HL-60/S4 treated with retinoic acid at 250 ng/mL for 4 days and 3 days (cell line): ENCODE results near the gene SUSD4.
"Not testable (repeated sequence)": the region's sequence is repeated elsewhere in the genome, so short reads cannot be mapped to it uniquely, and the experiment has no call there.

Experiments used
- in situ Hi-C: fragments of 300-500 bp; cut with MboI; formaldehyde crosslinking; loops from 2 replicates; pipeline ENCODE4 v1.7.0; 2022; ENCODE audit warnings: low sequenced_read_pairs

Gene SUSD4

GRCh38 chr1:223297800-223298199 is 66.2 kb downstream of the SUSD4 start:
- in situ Hi-C loops = no loop called here

- in situ Hi-C loops = no loop called here
Measured at GRCh38 chr1:223291796-223292195, 72.2 kb downstream of the SUSD4 start.

GRCh38 chr1:223290397-223290796 is 73.6 kb downstream of the SUSD4 start:
- in situ Hi-C loops = no loop called here

- in situ Hi-C loops = no loop called here
Measured at GRCh38 chr1:223289621-223290020, 74.4 kb downstream of the SUSD4 start.

- in situ Hi-C loops = no loop called here
Measured at GRCh38 chr1:223288826-223289225, 75.2 kb downstream of the SUSD4 start.

- in situ Hi-C loops = no loop called here
Measured at GRCh38 chr1:223285452-223285851, 78.5 kb downstream of the SUSD4 start.

GRCh38 chr1:223283697-223284096 is 80.3 kb downstream of the SUSD4 start:
- in situ Hi-C loops = not testable (repeated sequence)

- in situ Hi-C loops = not testable (repeated sequence)
Measured at GRCh38 chr1:223278311-223278710, 85.7 kb downstream of the SUSD4 start.

- in situ Hi-C loops = no loop called here
Measured at GRCh38 chr1:223276029-223276428, 87.9 kb downstream of the SUSD4 start.

GRCh38 chr1:223273511-223273910 is 90.5 kb downstream of the SUSD4 start:
- in situ Hi-C loops = no loop called here

GRCh38 chr1:223271085-223271781 is 92.7 kb downstream of the SUSD4 start:
- in situ Hi-C loops = no loop called here

GRCh38 chr1:223270155-223270554 is 93.8 kb downstream of the SUSD4 start:
- in situ Hi-C loops = no loop called here

- in situ Hi-C loops = no loop called here
Measured at GRCh38 chr1:223269006-223269405, 95.0 kb downstream of the SUSD4 start.

- in situ Hi-C loops = no loop called here
Measured at GRCh38 chr1:223266632-223267172, 97.3 kb downstream of the SUSD4 start.

GRCh38 chr1:223264983-223265908 is 98.7 kb downstream of the SUSD4 start:
- in situ Hi-C loops = no loop called here

- in situ Hi-C loops = no loop called here
Measured at GRCh38 chr1:223264529-223264928, 99.4 kb downstream of the SUSD4 start.

- in situ Hi-C loops = no loop called here
Measured at GRCh38 chr1:223261914-223262313, 102.1 kb downstream of the SUSD4 start.

GRCh38 chr1:223260712-223261111 is 103.3 kb downstream of the SUSD4 start:
- in situ Hi-C loops = no loop called here

GRCh38 chr1:223259462-223259861 is 104.5 kb downstream of the SUSD4 start:
- in situ Hi-C loops = no loop called here

- in situ Hi-C loops = no loop called here
Measured at GRCh38 chr1:223258751-223259198, 105.2 kb downstream of the SUSD4 start.

GRCh38 chr1:223257856-223258550 is 106.0 kb downstream of the SUSD4 start:
- in situ Hi-C loops = no loop called here
